Measurements from ENCODE around the gene LMAN2.
A peak's percentile ranks its signal among the peaks of the same experiment; 100 is the strongest.

Gene LMAN2

DNA sequence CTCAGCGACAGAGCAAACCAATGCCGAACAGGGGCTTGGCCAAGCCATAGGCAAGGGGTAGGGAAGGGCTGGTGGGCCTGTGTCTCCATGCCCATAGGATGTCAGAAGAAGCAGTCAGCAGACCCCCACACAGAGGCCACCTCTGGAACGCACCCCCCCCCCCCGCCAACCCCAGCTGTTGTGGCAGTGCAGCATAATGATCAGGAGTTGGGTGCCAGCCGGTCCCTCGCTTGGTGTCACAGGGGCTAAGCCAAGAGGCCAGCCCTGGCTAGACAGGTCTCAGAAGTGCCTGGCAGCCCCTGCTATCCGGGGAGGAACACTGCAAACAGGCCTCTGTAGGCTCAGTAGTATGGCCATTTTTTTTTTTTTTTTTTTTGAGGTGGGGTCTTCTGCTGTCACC, 36.1 kb downstream of the LMAN2 start:
- no peaks in the 10 kb centered on the region for H3K27me3 ChIP-seq (ENCODE audit: control insufficient read depth, insufficient read depth, low read length)
- H3K9me3 ChIP-seq (ENCODE audit: control insufficient read depth, low read length): no peaks in the 10 kb centered on the region
- no peak overlapping the region for H3K9ac ChIP-seq
- H2AFZ ChIP-seq: no peak overlapping the region
- TF ChIP-seq, protein P1, sequence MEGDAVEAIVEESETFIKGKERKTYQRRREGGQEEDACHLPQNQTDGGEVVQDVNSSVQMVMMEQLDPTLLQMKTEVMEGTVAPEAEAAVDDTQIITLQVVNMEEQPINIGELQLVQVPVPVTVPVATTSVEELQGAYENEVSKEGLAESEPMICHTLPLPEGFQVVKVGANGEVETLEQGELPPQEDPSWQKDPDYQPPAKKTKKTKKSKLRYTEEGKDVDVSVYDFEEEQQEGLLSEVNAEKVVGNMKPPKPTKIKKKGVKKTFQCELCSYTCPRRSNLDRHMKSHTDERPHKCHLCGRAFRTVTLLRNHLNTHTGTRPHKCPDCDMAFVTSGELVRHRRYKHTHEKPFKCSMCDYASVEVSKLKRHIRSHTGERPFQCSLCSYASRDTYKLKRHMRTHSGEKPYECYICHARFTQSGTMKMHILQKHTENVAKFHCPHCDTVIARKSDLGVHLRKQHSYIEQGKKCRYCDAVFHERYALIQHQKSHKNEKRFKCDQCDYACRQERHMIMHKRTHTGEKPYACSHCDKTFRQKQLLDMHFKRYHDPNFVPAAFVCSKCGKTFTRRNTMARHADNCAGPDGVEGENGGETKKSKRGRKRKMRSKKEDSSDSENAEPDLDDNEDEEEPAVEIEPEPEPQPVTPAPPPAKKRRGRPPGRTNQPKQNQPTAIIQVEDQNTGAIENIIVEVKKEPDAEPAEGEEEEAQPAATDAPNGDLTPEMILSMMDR (IDR thresholded peaks at IDR 0.05): no peak
- peaks cover 10% of the 10 kb centered on the region for H3K4me1 ChIP-seq
- no peaks in the 10 kb centered on the region for H3K36me3 ChIP-seq (ENCODE audit: control insufficient read depth, insufficient read depth, low read length)
- no peak overlapping the region for H3K4me2 ChIP-seq (ENCODE audit: low read length)
- no peak overlapping the region for H3K4me3 ChIP-seq (ENCODE audit: low read depth, low read length)
- no peaks in the 10 kb centered on the region for H3K79me2 ChIP-seq
- no peak overlapping the region for H3K27ac ChIP-seq

DNA sequence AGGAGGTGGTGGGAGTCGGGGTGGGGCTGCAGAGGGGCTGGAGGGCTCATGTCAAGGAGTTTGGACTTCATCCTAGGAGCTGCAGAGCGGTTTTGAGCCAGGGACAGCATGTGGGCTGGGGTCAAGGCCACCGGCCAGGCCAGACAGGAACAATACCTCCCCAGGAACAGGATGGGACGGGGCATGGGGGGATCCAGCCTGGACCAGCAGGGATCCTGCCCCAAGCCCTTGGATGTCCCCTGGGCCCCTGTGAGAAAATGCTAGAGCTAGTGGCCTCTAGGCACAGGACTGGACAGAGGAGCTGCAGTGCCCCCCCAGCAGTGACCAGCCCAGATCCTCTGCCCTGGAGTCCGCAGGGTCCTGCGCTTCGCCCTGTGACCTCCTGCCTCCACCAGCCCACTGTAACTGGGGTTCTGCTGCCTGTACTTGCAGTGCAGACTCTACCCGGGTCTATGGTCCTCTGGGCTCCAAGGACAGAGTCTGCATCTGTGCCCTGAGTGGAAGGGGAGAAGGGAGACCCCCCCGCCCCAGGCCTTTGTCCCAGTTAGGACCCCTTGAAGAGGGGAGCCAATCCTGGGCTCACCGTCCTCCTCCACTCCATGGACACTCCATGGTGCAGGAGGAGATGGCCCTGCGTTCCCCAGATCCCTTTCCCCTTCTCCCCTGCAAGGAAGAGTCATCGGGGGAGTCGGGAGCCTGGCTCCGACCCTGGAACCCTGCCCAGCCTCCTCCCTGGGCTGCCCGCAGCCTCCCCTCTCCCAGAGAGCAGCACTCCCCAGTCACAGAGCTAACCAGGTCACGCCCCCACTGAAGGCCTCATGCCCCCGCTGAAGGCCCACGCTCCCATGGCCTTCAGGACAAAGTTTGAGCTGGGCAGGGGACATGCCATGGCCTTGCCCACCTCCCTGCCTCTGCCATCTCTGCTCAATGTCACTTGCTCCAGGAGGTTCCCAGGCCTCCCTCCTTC, 36.8 kb downstream of the LMAN2 start:
- Histone ChIP-seq H3K9ac (no peak overlapping the region), H3K4me3 (ENCODE audit: low read depth, low read length) (no peak overlapping the region), H3K27ac (no peak overlapping the region), H3K36me3 (ENCODE audit: control insufficient read depth, insufficient read depth, low read length) (no peaks in the 10 kb centered on the region), H2AFZ (no peak overlapping the region), H3K9me3 (ENCODE audit: control insufficient read depth, low read length) (no peaks in the 10 kb centered on the region), H3K4me2 (ENCODE audit: low read length) (no peak overlapping the region), H3K27me3 (ENCODE audit: control insufficient read depth, insufficient read depth, low read length) (no peaks in the 10 kb centered on the region), H3K4me1 (peaks cover 10% of the 10 kb centered on the region), H3K79me2 (no peaks in the 10 kb centered on the region)
- TF ChIP-seq, protein P1 (IDR thresholded peaks at IDR 0.05): no peak

DNA sequence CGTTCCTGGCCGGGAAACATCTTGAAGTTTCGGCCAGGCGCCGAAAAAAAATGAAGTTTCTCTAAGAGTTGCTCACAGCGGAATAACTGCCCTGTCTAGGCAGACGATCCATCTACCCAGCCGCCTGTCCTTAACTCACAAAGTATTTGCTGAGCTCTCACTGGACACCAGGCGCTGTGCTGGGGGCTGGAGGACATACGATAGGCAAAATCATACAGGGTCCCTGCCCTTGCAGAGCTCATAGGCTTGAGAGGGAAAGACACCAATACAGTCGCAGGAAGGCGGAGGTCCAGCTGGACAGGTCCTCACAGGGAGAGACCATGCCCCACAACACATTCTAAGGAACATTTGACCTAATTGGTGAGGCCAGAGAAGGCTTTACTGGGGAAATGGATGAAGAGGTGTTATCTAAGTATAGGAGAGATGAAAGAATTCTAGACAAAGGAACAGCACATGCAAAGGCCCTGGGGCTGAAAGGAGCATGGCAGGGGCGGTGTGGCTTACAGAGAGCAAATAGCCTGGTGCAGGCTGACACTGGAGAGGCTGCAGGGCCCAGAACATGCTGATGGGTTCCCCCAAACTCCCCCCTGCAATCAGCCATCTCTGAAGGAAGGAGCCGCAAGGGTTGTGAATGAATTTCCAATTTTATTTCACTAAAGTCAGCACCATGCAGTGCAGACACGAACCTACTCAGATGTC, 37.8 kb downstream of the LMAN2 start:
- Histone ChIP-seq H3K27me3 (ENCODE audit: control insufficient read depth, insufficient read depth, low read length) (no peaks in the 10 kb centered on the region), H3K79me2 (no peaks in the 10 kb centered on the region), H3K27ac (no peak overlapping the region), H3K9me3 (ENCODE audit: control insufficient read depth, low read length) (no peaks in the 10 kb centered on the region), H3K9ac (no peak overlapping the region), H3K4me2 (ENCODE audit: low read length) (no peak overlapping the region), H3K4me3 (ENCODE audit: low read depth, low read length) (no peak overlapping the region), H3K4me1 (peaks cover 10% of the 10 kb centered on the region), H3K36me3 (ENCODE audit: control insufficient read depth, insufficient read depth, low read length) (no peaks in the 10 kb centered on the region), H2AFZ (no peak overlapping the region)
- TF ChIP-seq, protein P1 (IDR thresholded peaks at IDR 0.05): no peak

DNA sequence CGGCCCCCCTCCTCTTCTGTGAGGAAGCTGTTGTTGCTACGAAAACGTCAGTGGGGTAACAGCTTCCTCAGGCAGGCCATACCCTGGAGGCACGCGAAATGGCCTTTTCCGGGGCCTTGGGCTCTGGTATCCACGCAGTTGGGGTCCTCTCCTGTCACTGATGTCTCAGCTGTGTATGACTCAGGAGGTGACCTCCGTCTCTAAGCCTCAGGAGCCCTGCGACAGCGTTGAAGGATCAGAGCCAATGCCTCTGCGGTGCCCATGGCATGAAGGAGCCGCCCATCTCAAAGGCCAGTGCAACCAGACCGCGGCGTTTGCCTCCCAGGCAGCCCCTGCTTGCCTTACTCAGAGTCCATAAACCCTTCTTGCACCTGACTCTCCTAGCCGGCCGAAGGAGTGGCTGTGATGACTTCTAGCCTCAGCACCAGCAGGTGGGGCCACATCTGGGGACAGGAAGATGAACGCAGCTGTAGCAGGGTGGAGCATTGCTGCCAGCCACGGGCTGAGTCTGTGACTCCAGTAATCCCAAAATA, 38.8 kb downstream of the LMAN2 start:
- no peaks in the 10 kb centered on the region for H3K9me3 ChIP-seq (ENCODE audit: control insufficient read depth, low read length)
- no peak overlapping the region for H3K4me3 ChIP-seq (ENCODE audit: low read depth, low read length)
- TF ChIP-seq, protein P1 (IDR thresholded peaks at IDR 0.05): no peak
- no peak overlapping the region for H3K9ac ChIP-seq
- H3K4me2 ChIP-seq (ENCODE audit: low read length): peak overlapping the region; percentile 94
- H3K27ac ChIP-seq: no peak overlapping the region
- no peaks in the 10 kb centered on the region for H3K36me3 ChIP-seq (ENCODE audit: control insufficient read depth, insufficient read depth, low read length)
- peaks cover 10% of the 10 kb centered on the region for H3K4me1 ChIP-seq
- no peaks in the 10 kb centered on the region for H3K79me2 ChIP-seq
- no peak overlapping the region for H2AFZ ChIP-seq
- no peaks in the 10 kb centered on the region for H3K27me3 ChIP-seq (ENCODE audit: control insufficient read depth, insufficient read depth, low read length)

All from parathyroid adenoma (tissue), 2 donors.